Putamen (tissue), 1 donor: ENCODE data around the gene RHD.
"Not testable (repeated sequence)": the region's sequence is repeated elsewhere in the genome, so short reads cannot be mapped to it uniquely, and the experiment has no call there.

Experiments used
- DNase-seq: peaks from one replicate; pipeline ENCODE4 v3.0.0-alpha.2; 2016; ENCODE audit warnings: low spot score

The RHD gene

GRCh38 chr1:25257196-25257595, 15.1 kb upstream of the RHD start:
- DNase-seq: no peak

- DNase-seq: not testable (repeated sequence)
These were observed 12.5 kb upstream of the RHD start for GRCh38 chr1:25259813-25260212.

GRCh38 chr1:25260336-25260735, 12.0 kb upstream of the RHD start:
- not testable (repeated sequence) for DNase-seq

GRCh38 chr1:25266554-25267287, 5.6 kb upstream of the RHD start:
- DNase-seq: not testable (repeated sequence)

GRCh38 chr1:25267288-25268142, 4.8 kb upstream of the RHD start:
- DNase-seq: not testable (repeated sequence)

GRCh38 chr1:25268143-25268760, 4.1 kb upstream of the RHD start:
- not testable (repeated sequence) for DNase-seq

GRCh38 chr1:25275648-25276047, 3.3 kb downstream of the RHD start:
- not testable (repeated sequence) for DNase-seq

- not testable (repeated sequence) for DNase-seq
These were observed 5.0 kb downstream of the RHD start for GRCh38 chr1:25277295-25277694.

- not testable (repeated sequence) for DNase-seq
These were observed 6.0 kb downstream of the RHD start for GRCh38 chr1:25278358-25278757.

GRCh38 chr1:25278790-25279189, 6.5 kb downstream of the RHD start:
- DNase-seq: not testable (repeated sequence)

- DNase-seq: not testable (repeated sequence)
These were observed 7.4 kb downstream of the RHD start for GRCh38 chr1:25279693-25280111.

GRCh38 chr1:25285862-25286261, 13.6 kb downstream of the RHD start:
- DNase-seq: not testable (repeated sequence)

GRCh38 chr1:25287164-25287563, 14.9 kb downstream of the RHD start:
- not testable (repeated sequence) for DNase-seq

- not testable (repeated sequence) for DNase-seq
These were observed 16.3 kb downstream of the RHD start for GRCh38 chr1:25288573-25289101.

- not testable (repeated sequence) for DNase-seq
These were observed 17.7 kb downstream of the RHD start for GRCh38 chr1:25290043-25290442.

GRCh38 chr1:25293426-25293825, 21.1 kb downstream of the RHD start:
- DNase-seq: not testable (repeated sequence)

- DNase-seq: not testable (repeated sequence)
These were observed 22.8 kb downstream of the RHD start for GRCh38 chr1:25294889-25295826.

- DNase-seq: not testable (repeated sequence)
These were observed 24.2 kb downstream of the RHD start for GRCh38 chr1:25296501-25296900.

GRCh38 chr1:25300729-25301128, 28.4 kb downstream of the RHD start:
- not testable (repeated sequence) for DNase-seq

- not testable (repeated sequence) for DNase-seq
These were observed 30.0 kb downstream of the RHD start for GRCh38 chr1:25302330-25302729.

- not testable (repeated sequence) for DNase-seq
These were observed 32.6 kb downstream of the RHD start for GRCh38 chr1:25304936-25305335.
